ENCODE data around the gene TNFRSF1B. TPM values are rescaled to one million over a fixed set of nuclear protein-coding genes. Genes with fewer than 3 reads are reported as not detected.
"Not testable (repeated sequence)": the region's sequence is repeated elsewhere in the genome, so short reads cannot be mapped to it uniquely, and the experiment has no call there.

Gene TNFRSF1B
- polyA plus RNA-seq, 3 donors from 2014 or later: 162 to 269 (median 165) TPM

GRCh38 chr1:12224092-12224491 lies 57.3 kb downstream of the TNFRSF1B start:
- not testable (repeated sequence) for H3K9me3 Mint-ChIP-seq; H3K36me3 Mint-ChIP-seq; H3K4me1 Mint-ChIP-seq; DNase-seq; H3K4me3 Mint-ChIP-seq; H3K27me3 Mint-ChIP-seq (ENCODE audit: low read depth in 3 of 3); H3K27ac Mint-ChIP-seq

GRCh38 chr1:12228979-12229378 lies 62.2 kb downstream of the TNFRSF1B start:
- Mint-ChIP-seq H3K36me3 (peaks cover 0 to 3% (median 3%) of the 10 kb centered on the region in 3 donors), H3K4me1 (peaks cover 13 to 19% of the 10 kb centered on the region in 2 donors), H3K9me3 (no peaks in the 10 kb centered on the region), H3K27me3 (ENCODE audit: low read depth in 3 of 3) (no peaks in the 10 kb centered on the region), H3K27ac (peak overlapping the region in 1 of 6 donors; percentile 71), H3K4me3 (peak overlapping the region; percentile 75 to 81 (median 76))
- DNase-seq: no peak

- no peaks in the 10 kb centered on the region for H3K9me3 Mint-ChIP-seq
- peak overlapping the region; percentile 75 to 81 (median 76) for H3K4me3 Mint-ChIP-seq
- peak overlapping the region in 4 of 6 donors; percentile 39 to 71 (median 59) for H3K27ac Mint-ChIP-seq
These were observed 62.6 kb downstream of the TNFRSF1B start for GRCh38 chr1:12229386-12229834.

GRCh38 chr1:12229835-12230548 lies 63.2 kb downstream of the TNFRSF1B start, which contains the start of gene VPS13D:
Gene VPS13D (plus strand): TSS chr1:12230030. CDS start chr1:12234267, 4,237 bp downstream.
- Mint-ChIP-seq H3K9me3 (no peaks in the 10 kb centered on the region), H3K27me3 (ENCODE audit: low read depth in 3 of 3) (no peaks in the 10 kb centered on the region), H3K4me1 (peaks cover 16 to 30% of the 10 kb centered on the region in 2 donors), H3K4me3 (peak within 1 kb of the TSS; percentile 86 to 90 (median 87)), H3K36me3 (peaks cover 3% of the 10 kb centered on the region in 3 donors), H3K27ac (peak within 1 kb of the TSS in 4 of 6 donors; percentile 39 to 87 (median 80))
- peak; percentile 78 to 83 (median 81) for DNase-seq

More at GRCh38 chr1:12229386-12229834, 62.6 kb downstream of the TNFRSF1B start:
- no peaks in the 10 kb centered on the region for H3K27me3 Mint-ChIP-seq (ENCODE audit: low read depth in 3 of 3)
- no peak for DNase-seq
- peaks cover 16 to 24% of the 10 kb centered on the region in 2 donors for H3K4me1 Mint-ChIP-seq
- peaks cover 0 to 3% (median 3%) of the 10 kb centered on the region in 3 donors for H3K36me3 Mint-ChIP-seq

- DNase-seq: peak in 2 of 3 donors; percentile 10 to 17
- H3K27me3 Mint-ChIP-seq (ENCODE audit: low read depth in 3 of 3): no peaks in the 10 kb centered on the region
- peaks cover 4 to 6% (median 5%) of the 10 kb centered on the region in 3 donors for H3K36me3 Mint-ChIP-seq
- peak overlapping the region; percentile 86 to 90 (median 87) for H3K4me3 Mint-ChIP-seq
- peaks cover 16 to 32% of the 10 kb centered on the region in 2 donors for H3K4me1 Mint-ChIP-seq
- H3K9me3 Mint-ChIP-seq: no peaks in the 10 kb centered on the region
- H3K27ac Mint-ChIP-seq: peak overlapping the region in 4 of 6 donors; percentile 28 to 87 (median 80)
These were observed 63.9 kb downstream of the TNFRSF1B start for GRCh38 chr1:12230549-12231275.

GRCh38 chr1:12231276-12231595 lies 64.4 kb downstream of the TNFRSF1B start:
- H3K27ac Mint-ChIP-seq: peak overlapping the region in 4 of 6 donors; percentile 34 to 82 (median 64)
- peaks cover 18 to 36% of the 10 kb centered on the region in 2 donors for H3K4me1 Mint-ChIP-seq
- no peaks in the 10 kb centered on the region for H3K27me3 Mint-ChIP-seq (ENCODE audit: low read depth in 3 of 3)
- peak overlapping the region; percentile 86 to 90 (median 87) for H3K4me3 Mint-ChIP-seq
- DNase-seq: no peak
- peaks cover 7 to 9% (median 9%) of the 10 kb centered on the region in 3 donors for H3K36me3 Mint-ChIP-seq
- no peaks in the 10 kb centered on the region for H3K9me3 Mint-ChIP-seq

GRCh38 chr1:12232221-12232620 lies 65.4 kb downstream of the TNFRSF1B start:
- H3K27me3 Mint-ChIP-seq (ENCODE audit: low read depth in 3 of 3): no peaks in the 10 kb centered on the region
- peaks cover 18 to 41% of the 10 kb centered on the region in 2 donors for H3K4me1 Mint-ChIP-seq
- no peaks in the 10 kb centered on the region for H3K9me3 Mint-ChIP-seq
- peak overlapping the region; percentile 20 to 72 (median 46) for H3K4me3 Mint-ChIP-seq
- no peak for DNase-seq
- H3K27ac Mint-ChIP-seq: no peak overlapping the region
- peaks cover 13 to 15% (median 14%) of the 10 kb centered on the region in 3 donors for H3K36me3 Mint-ChIP-seq

- Mint-ChIP-seq H3K4me3 (no peak overlapping the region), H3K27me3 (ENCODE audit: low read depth in 3 of 3) (peaks cover 0 to 1% (median 0%) of the 10 kb centered on the region in 3 donors), H3K9me3 (no peaks in the 10 kb centered on the region), H3K4me1 (peaks cover 0 to 16% of the 10 kb centered on the region in 2 donors), H3K36me3 (peaks cover 20 to 37% (median 24%) of the 10 kb centered on the region in 3 donors), H3K27ac (peak overlapping the region in 1 of 6 donors; percentile 67)
- DNase-seq: peak in 1 of 3 donors; percentile 15
These were observed 77.3 kb downstream of the TNFRSF1B start for GRCh38 chr1:12244078-12244477.

GRCh38 chr1:12244585-12244984 lies 77.8 kb downstream of the TNFRSF1B start:
- H3K9me3 Mint-ChIP-seq: no peaks in the 10 kb centered on the region
- no peak overlapping the region for H3K4me3 Mint-ChIP-seq
- peaks cover 0 to 14% of the 10 kb centered on the region in 2 donors for H3K4me1 Mint-ChIP-seq
- no peak overlapping the region for H3K27ac Mint-ChIP-seq
- peaks cover 0 to 1% (median 0%) of the 10 kb centered on the region in 3 donors for H3K27me3 Mint-ChIP-seq (ENCODE audit: low read depth in 3 of 3)
- H3K36me3 Mint-ChIP-seq: peaks cover 25 to 41% (median 29%) of the 10 kb centered on the region in 3 donors
- no peak for DNase-seq

GRCh38 chr1:12245116-12245515 lies 78.3 kb downstream of the TNFRSF1B start:
- H3K4me1 Mint-ChIP-seq: peaks cover 0 to 9% of the 10 kb centered on the region in 2 donors
- no peaks in the 10 kb centered on the region for H3K9me3 Mint-ChIP-seq
- H3K27me3 Mint-ChIP-seq (ENCODE audit: low read depth in 3 of 3): no peaks in the 10 kb centered on the region
- no peak overlapping the region for H3K27ac Mint-ChIP-seq
- H3K36me3 Mint-ChIP-seq: peaks cover 30 to 46% (median 31%) of the 10 kb centered on the region in 3 donors
- DNase-seq: no peak
- no peak overlapping the region for H3K4me3 Mint-ChIP-seq

- H3K27ac Mint-ChIP-seq: no peak overlapping the region
- H3K36me3 Mint-ChIP-seq: peaks cover 30 to 50% (median 35%) of the 10 kb centered on the region in 3 donors
- no peaks in the 10 kb centered on the region for H3K27me3 Mint-ChIP-seq (ENCODE audit: low read depth in 3 of 3)
These were observed 78.9 kb downstream of the TNFRSF1B start for GRCh38 chr1:12245733-12246132.

GRCh38 chr1:12246584-12246983 lies 79.8 kb downstream of the TNFRSF1B start:
- Mint-ChIP-seq H3K36me3 (peaks cover 37 to 56% (median 37%) of the 10 kb centered on the region in 3 donors), H3K27ac (no peak overlapping the region), H3K27me3 (ENCODE audit: low read depth in 3 of 3) (no peaks in the 10 kb centered on the region), H3K9me3 (no peaks in the 10 kb centered on the region), H3K4me3 (no peak overlapping the region), H3K4me1 (peaks cover 0 to 9% of the 10 kb centered on the region in 2 donors)
- no peak for DNase-seq

More at GRCh38 chr1:12245733-12246132, 78.9 kb downstream of the TNFRSF1B start:
- H3K9me3 Mint-ChIP-seq: no peaks in the 10 kb centered on the region
- no peak for DNase-seq
- no peak overlapping the region for H3K4me3 Mint-ChIP-seq
- H3K4me1 Mint-ChIP-seq: peaks cover 0 to 9% of the 10 kb centered on the region in 2 donors

- no peak overlapping the region for H3K27ac Mint-ChIP-seq
- DNase-seq: no peak
These were observed 82.4 kb downstream of the TNFRSF1B start for GRCh38 chr1:12249181-12249580.

GRCh38 chr1:12249748-12250147 lies 83.0 kb downstream of the TNFRSF1B start:
- DNase-seq: no peak
- H3K36me3 Mint-ChIP-seq: peaks cover 31 to 53% (median 45%) of the 10 kb centered on the region in 3 donors
- no peaks in the 10 kb centered on the region for H3K4me1 Mint-ChIP-seq
- H3K27ac Mint-ChIP-seq: no peak overlapping the region
- H3K4me3 Mint-ChIP-seq: no peak overlapping the region
- H3K9me3 Mint-ChIP-seq: no peaks in the 10 kb centered on the region
- H3K27me3 Mint-ChIP-seq (ENCODE audit: low read depth in 3 of 3): no peaks in the 10 kb centered on the region

More at GRCh38 chr1:12249181-12249580, 82.4 kb downstream of the TNFRSF1B start:
- no peaks in the 10 kb centered on the region for H3K4me1 Mint-ChIP-seq
- no peaks in the 10 kb centered on the region for H3K9me3 Mint-ChIP-seq
- H3K4me3 Mint-ChIP-seq: no peak overlapping the region
- H3K27me3 Mint-ChIP-seq (ENCODE audit: low read depth in 3 of 3): no peaks in the 10 kb centered on the region
- peaks cover 35 to 58% (median 48%) of the 10 kb centered on the region in 3 donors for H3K36me3 Mint-ChIP-seq

All from immature natural killer cell (primary cell).